Duodenal mucosa (tissue), 2 donors: Measurements from ENCODE around the gene CFAP46.
"Not testable (repeated sequence)": the region's sequence is repeated elsewhere in the genome, so short reads cannot be mapped to it uniquely, and the experiment has no call there.

Source experiments
- H3K27ac ChIP-seq: one replicate; pipeline ENCODE4 v1.7.0; 2013; ENCODE audit warnings: low read depth, low read length
- H3K27me3 ChIP-seq, 2 donors: one replicate each; pipeline ENCODE4 v1.7.0; 2013; ENCODE audit warnings: low read length in 2 of 2, control low read depth in 1 of 2; ENCODE audit not compliant: insufficient read depth in 2 of 2, control insufficient read depth in 1 of 2
- H3K36me3 ChIP-seq, 2 donors: one replicate each; pipeline ENCODE4 v1.7.0; 2013; ENCODE audit warnings: low read length in 2 of 2, control low read depth in 1 of 2; ENCODE audit not compliant: insufficient read depth in 2 of 2, control insufficient read depth in 1 of 2
- H3K4me1 ChIP-seq, 2 donors: one replicate each; pipeline ENCODE4 v1.7.0; 2013; ENCODE audit warnings: low read length in 2 of 2, control low read depth in 1 of 2; ENCODE audit not compliant: insufficient read depth in 2 of 2, control insufficient read depth in 1 of 2
- H3K4me3 ChIP-seq, 2 donors: one replicate each; pipeline ENCODE4 v1.7.0; 2013; ENCODE audit warnings: low read length in 2 of 2, low read depth in 1 of 2
- H3K9ac ChIP-seq, 2 donors: one replicate each; pipeline ENCODE4 v1.7.0; 2013; ENCODE audit warnings: low read length in 2 of 2, low read depth in 1 of 2
- H3K9me3 ChIP-seq, 2 donors: one replicate each; pipeline ENCODE4 v1.7.0; 2013; ENCODE audit warnings: low read length in 2 of 2, control low read depth in 1 of 2; ENCODE audit not compliant: control insufficient read depth in 1 of 2

The CFAP46 gene

DNA sequence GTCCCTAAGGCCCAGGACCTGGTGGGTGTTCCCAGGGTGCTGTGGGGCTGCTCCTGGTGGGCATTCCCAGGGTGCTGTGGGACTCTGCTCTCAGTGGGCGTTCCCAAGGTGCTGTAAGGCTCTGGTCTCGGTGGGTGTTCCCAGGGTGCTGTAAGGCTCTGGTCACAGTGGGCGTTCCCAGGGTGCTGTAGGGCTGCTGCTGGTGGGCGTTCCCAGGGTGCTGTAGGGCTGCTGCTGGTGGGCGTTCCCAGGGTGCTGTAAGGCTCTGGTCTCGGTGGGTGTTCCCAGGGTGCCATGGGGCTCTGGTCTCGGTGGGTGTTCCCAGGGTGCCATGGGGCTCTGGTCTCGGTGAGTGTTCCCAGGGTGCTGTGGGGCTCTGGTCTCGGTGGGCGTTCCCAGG is 99.1 kb downstream of the CFAP46 start:
- not testable (repeated sequence) for H3K4me1 ChIP-seq, H3K9ac ChIP-seq, H3K4me3 ChIP-seq, H3K36me3 ChIP-seq, H3K27ac ChIP-seq, H3K27me3 ChIP-seq
- H3K9me3 ChIP-seq: peaks cover 8 to 14% of the 10 kb centered on the region in 2 donors

DNA sequence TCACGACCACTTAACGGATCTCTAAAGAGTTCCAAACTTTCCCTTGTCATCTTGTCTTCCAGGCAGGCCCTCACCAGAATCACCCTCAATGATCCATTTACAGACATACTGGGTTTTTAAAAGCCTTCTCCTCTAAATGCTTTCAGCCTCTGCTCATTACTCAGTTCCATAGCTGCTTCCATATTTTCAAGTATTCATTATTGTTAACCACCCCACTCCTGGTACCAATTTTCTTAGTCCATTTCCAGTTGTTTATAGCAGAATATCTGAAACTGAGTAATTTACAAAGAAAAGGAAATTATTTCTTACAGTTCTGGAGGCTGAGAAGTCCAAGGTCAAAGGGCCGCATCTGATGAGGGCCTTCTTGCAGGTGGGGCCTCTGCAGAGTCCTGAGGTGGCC is 100.0 kb downstream of the CFAP46 start:
- Histone ChIP-seq H3K27me3 (no peaks in the 10 kb centered on the region), H3K9ac (no peak overlapping the region), H3K4me3 (no peak overlapping the region), H3K27ac (no peak overlapping the region), H3K9me3 (peaks cover 8 to 14% of the 10 kb centered on the region in 2 donors), H3K36me3 (no peaks in the 10 kb centered on the region), H3K4me1 (no peaks in the 10 kb centered on the region)

DNA sequence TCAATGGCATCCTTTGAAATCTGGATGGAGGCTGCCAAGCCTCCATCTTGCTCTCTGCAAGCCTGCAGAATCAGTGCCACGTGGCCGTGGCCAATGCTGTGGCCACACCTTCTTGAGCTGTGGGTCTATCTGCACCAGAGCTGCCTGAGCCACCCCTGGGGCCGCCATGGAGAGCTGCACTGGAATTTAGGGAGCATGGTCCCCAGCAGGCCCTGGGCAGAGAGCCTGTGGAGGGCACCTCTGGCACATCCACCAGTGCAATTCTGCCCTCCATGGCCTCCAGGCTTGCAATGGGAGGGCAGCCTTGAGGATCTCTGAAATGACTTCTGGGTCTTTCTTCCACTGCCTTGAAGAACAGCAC is 100.8 kb downstream of the CFAP46 start:
- Histone ChIP-seq H3K27me3 (no peaks in the 10 kb centered on the region), H3K36me3 (no peaks in the 10 kb centered on the region), H3K9me3 (peaks cover 8 to 14% of the 10 kb centered on the region in 2 donors), H3K27ac (no peak overlapping the region), H3K9ac (no peak overlapping the region), H3K4me1 (no peaks in the 10 kb centered on the region), H3K4me3 (no peak overlapping the region)

DNA sequence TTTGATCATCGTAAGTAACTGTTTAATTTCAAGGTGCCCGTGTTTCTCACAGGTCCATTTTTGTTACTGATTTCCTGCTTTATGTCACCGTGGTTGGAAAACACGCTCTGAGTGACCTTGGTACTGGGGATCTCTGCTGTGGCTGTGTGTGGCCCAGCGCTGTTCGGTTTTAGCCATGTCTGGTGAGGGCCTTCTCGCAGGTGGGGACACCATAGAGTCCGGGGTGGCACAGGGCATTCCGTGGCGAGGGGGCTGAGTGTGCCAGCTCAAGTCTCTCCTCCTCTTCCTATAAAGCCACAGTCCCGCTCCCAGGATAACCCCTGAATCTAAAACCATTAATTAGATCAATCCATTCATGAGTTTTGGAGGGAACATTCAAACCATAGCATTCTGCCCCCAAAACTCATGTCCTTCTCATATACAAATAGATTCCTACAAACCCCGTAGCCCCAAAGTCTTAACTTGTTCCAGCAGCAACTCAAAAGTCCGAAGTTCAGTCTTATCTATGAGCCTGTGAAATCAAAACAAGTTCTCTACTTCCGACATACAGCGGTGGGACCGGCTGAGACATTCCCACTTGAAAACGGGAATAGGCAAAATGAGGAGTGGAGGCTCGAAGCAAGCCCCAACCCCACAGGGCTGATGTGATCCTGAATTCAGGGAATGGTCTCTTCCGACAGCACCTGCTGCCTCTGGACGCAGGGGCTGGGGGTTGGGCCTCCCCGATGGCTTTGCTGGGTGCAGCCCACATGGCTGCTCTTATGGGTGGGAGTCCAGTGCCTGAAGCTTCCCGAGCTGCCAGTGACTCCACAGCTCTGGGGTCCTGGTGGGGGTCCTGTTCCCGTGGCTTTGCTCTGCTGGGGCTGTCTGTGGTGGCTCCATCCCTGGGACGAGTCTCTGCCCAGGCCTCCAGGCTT is 101.4 kb downstream of the CFAP46 start:
- no peaks in the 10 kb centered on the region for H3K4me1 ChIP-seq
- peaks cover 0 to 3% of the 10 kb centered on the region in 2 donors for H3K27me3 ChIP-seq
- no peaks in the 10 kb centered on the region for H3K36me3 ChIP-seq
- no peak overlapping the region for H3K27ac ChIP-seq
- peaks cover 8 to 14% of the 10 kb centered on the region in 2 donors for H3K9me3 ChIP-seq
- no peak overlapping the region for H3K4me3 ChIP-seq
- no peak overlapping the region for H3K9ac ChIP-seq

DNA sequence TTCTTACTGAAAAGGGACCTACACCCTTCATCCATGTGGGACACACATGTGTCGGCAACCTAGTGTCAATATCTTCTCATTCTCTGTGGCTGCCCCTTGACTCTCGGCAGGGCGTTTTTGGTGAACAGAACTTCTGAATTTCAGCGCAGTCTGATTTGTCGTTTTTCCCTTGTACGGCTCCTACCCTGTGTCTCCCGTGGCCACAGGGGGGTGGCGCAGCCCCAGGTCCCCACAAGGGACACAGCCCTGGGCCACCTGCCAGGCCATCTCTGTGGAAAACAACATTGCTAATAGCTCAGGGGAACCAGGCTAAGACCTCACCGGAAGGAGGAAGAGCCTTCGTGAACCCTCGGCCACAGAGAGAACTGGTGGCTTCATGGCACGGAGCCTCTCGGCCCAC is 103.3 kb downstream of the CFAP46 start:
- H3K4me3 ChIP-seq: no peak overlapping the region
- peaks cover 8 to 14% of the 10 kb centered on the region in 2 donors for H3K9me3 ChIP-seq
- H3K27me3 ChIP-seq: peaks cover 0 to 7% of the 10 kb centered on the region in 2 donors
- H3K4me1 ChIP-seq: no peaks in the 10 kb centered on the region
- no peak overlapping the region for H3K9ac ChIP-seq
- no peaks in the 10 kb centered on the region for H3K36me3 ChIP-seq
- no peak overlapping the region for H3K27ac ChIP-seq

DNA sequence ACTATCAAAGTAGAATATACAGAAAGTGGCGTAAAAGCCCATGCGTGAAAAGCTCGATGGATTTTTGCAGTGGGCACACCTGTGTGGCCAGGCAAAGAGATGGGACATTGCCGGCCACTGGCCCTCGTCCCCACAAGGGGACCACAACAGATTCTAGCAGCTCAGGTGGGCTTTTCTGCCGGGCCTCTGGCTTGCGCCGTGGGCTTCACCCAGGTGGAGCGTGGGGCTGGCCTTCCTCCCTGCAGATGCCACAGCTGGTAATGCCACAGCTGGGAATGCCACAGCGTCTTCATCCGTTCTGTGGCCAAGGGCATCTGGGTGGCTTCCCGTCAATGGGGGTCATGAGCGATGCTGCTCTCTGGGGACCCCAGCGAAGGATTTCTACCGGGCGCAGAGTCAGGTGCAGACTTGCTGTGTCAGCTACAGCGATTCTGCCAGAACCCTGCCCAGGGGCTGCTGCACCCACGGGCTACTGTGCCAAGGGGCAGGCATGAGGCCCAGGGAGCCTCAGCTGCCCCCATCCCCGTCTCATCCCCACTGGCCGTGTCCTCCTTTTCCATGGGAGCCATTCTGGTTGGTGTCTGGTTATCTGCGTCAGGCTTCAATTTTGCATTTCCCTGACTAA is 103.9 kb downstream of the CFAP46 start:
- Histone ChIP-seq H3K4me3 (no peak overlapping the region), H3K27me3 (peaks cover 0 to 10% of the 10 kb centered on the region in 2 donors)

DNA sequence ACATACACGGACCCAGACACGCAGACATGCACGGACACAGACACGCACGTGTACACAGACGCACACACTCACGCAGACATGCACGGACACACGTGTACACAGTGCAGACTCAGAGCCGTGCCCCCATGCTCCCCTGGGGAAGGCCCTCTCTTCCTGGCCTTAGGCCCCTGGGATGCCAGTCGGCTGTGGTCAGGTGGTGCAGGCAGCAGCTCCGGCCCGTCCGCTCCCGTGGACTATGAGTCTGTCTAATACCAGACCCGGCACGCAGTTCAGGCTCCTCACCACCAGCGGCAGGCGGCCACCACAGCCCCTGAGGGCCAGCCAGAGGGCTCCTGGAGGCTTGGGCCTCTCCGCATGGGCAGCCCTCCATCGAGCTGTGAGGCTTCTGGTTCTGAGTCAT is 104.5 kb downstream of the CFAP46 start:
- H3K4me3 ChIP-seq: no peak overlapping the region
- peaks cover 0 to 14% of the 10 kb centered on the region in 2 donors for H3K27me3 ChIP-seq
- H3K27ac ChIP-seq: no peak overlapping the region

More for the DNA sequence above, 103.9 kb downstream of the CFAP46 start:
- Histone ChIP-seq H3K4me1 (no peaks in the 10 kb centered on the region), H3K9ac (no peak overlapping the region), H3K9me3 (peaks cover 8 to 14% of the 10 kb centered on the region in 2 donors), H3K27ac (no peak overlapping the region), H3K36me3 (no peaks in the 10 kb centered on the region)

DNA sequence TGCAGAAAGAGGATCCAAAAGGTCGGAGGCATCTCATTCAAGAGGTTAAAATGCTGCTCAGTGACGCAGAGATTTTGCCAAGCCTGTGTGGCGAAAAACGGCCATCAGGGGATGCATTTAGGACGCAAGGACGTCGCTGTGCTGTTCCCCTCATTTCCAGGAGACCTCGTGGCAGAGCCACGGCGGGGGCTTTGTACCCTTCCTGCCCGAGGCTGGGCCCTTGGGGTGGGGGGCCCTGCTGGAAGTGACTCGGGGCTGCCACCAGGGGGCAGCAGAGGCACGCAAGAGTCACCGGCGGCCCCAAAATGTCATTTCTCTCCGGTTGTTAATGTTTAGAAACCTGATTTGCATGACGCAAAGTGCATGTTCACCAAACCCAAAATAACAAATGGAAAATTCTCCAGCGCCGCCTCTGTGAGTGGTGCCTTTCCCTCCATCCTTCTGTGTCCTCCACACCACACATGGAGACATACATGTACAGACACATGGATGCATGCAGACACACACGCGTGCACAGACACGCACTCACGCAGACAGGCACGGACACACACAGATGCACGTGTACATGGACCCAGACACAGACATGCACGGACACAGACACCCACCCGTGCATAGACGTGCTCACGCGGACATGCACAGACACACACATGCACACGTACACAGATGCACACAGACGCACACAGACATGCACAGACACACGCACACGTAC is 105.4 kb downstream of the CFAP46 start:
- Histone ChIP-seq H3K4me1 (no peaks in the 10 kb centered on the region), H3K9ac (no peak overlapping the region), H3K27me3 (peaks cover 5 to 18% of the 10 kb centered on the region in 2 donors), H3K9me3 (peaks cover 0 to 3% of the 10 kb centered on the region in 2 donors), H3K27ac (no peak overlapping the region), H3K36me3 (no peaks in the 10 kb centered on the region), H3K4me3 (no peak overlapping the region)

More for the DNA sequence above, 104.5 kb downstream of the CFAP46 start:
- Histone ChIP-seq H3K9ac (no peak overlapping the region), H3K9me3 (peaks cover 8 to 12% of the 10 kb centered on the region in 2 donors), H3K36me3 (no peaks in the 10 kb centered on the region), H3K4me1 (no peaks in the 10 kb centered on the region)

DNA sequence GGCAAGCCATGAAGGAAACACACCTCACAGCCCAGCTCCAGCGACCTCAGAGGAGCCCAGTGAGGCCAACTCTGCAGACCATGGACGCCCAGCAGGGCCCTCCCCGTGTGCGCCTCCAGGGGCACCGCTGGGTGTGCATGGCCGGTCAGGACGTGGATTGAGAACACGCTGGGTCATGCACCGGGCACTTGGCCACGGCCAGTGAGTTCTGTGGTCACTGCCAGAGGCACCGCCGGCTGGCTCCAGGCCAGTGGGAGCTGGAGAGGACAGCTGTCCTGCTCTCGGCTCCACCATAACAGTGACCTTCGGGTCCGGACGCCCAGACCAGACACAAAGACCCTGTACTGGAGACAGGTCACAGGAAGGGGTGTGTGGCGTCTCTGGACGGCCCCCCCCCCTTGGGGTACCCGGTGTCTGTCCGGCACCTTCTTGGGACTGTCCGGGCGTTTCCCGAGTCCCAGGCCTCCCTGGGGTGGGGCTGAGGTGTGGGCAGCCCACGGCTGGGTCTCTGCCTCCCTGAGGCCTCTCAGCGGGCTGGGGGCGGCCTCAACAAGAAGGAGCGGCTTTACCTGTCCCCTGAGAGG is 106.0 kb downstream of the CFAP46 start:
- H3K4me3 ChIP-seq: no peak overlapping the region
- no peak overlapping the region for H3K9ac ChIP-seq
- H3K4me1 ChIP-seq: no peaks in the 10 kb centered on the region
- H3K27me3 ChIP-seq: peaks cover 7 to 18% of the 10 kb centered on the region in 2 donors
- H3K36me3 ChIP-seq: no peaks in the 10 kb centered on the region
- H3K27ac ChIP-seq: no peak overlapping the region
- H3K9me3 ChIP-seq: no peaks in the 10 kb centered on the region
